ENCODE results near the gene IL1R1. TPM values are rescaled to one million over a fixed set of nuclear protein-coding genes. Genes with fewer than 3 reads are reported as not detected.

Gene IL1R1
- total RNA-seq, 4 donors from 2014 or later = 51.1 to 141 (median 70.9) TPM

- H3K27ac ChIP-seq = peak overlapping the region in 1 of 4 donors; percentile 71
- no peak for TF ChIP-seq EP300 (IDR thresholded peaks at IDR 0.05)
- peak in 3 of 4 experiments; percentile 43 to 57 (median 47) for TF ChIP-seq CTCF (IDR thresholded peaks at IDR 0.05)
Observed at GRCh38 chr2:102187496-102188150, 45.1 kb downstream of the IL1R1 start.

GRCh38 chr2:102190430-102191107, 48.0 kb downstream of the IL1R1 start:
- no peaks in the 10 kb centered on the region for H3K36me3 ChIP-seq
- no peak for TF ChIP-seq POLR2AphosphoS5 (IDR thresholded peaks at IDR 0.05)
- TF ChIP-seq EP300 (IDR thresholded peaks at IDR 0.05) = no peak
- no peak for TF ChIP-seq CTCF (IDR thresholded peaks at IDR 0.05)
- TF ChIP-seq POLR2A (IDR thresholded peaks at IDR 0.05) = no peak
- peaks cover 0 to 14% (median 5%) of the 10 kb centered on the region in 3 donors for H3K4me1 ChIP-seq
- peaks cover 13% of the 10 kb centered on the region for H3K27me3 ChIP-seq
- no peak overlapping the region for H3K4me3 ChIP-seq
- 83 to 92% methylated on average over 9 to 10 of the region's 10 CpGs for WGBS, 2 donors (ENCODE audit: low coverage in 1 of 2)
- H3K27ac ChIP-seq = no peak overlapping the region
- ATAC-seq = no peak
- H3K9me3 ChIP-seq = no peaks in the 10 kb centered on the region

More at GRCh38 chr2:102187496-102188150, 45.1 kb downstream of the IL1R1 start:
- H3K27me3 ChIP-seq = peaks cover 22% of the 10 kb centered on the region
- ATAC-seq = peak; percentile 71
- no peaks in the 10 kb centered on the region for H3K9me3 ChIP-seq
- H3K36me3 ChIP-seq = no peaks in the 10 kb centered on the region
- H3K4me3 ChIP-seq = peak overlapping the region; percentile 31 to 57
- peaks cover 0 to 14% (median 5%) of the 10 kb centered on the region in 3 donors for H3K4me1 ChIP-seq
- 7 to 33% methylated on average over 1 to 2 of the region's 50 CpGs for WGBS, 2 donors (ENCODE audit: low coverage in 1 of 2)

GRCh38 chr2:102191501-102191900, 49.0 kb downstream of the IL1R1 start:
- 90 to 100% methylated on average over 1 of the region's 1 CpG for WGBS, 2 donors (ENCODE audit: low coverage in 1 of 2)
- Histone ChIP-seq H3K9me3 (no peaks in the 10 kb centered on the region), H3K4me1 (peaks cover 0 to 14% (median 5%) of the 10 kb centered on the region in 3 donors), H3K27me3 (peaks cover 12% of the 10 kb centered on the region), H3K36me3 (no peaks in the 10 kb centered on the region), H3K27ac (no peak overlapping the region), H3K4me3 (no peak overlapping the region)
- TF ChIP-seq CTCF (IDR thresholded peaks at IDR 0.05) = no peak
- TF ChIP-seq POLR2AphosphoS5 (IDR thresholded peaks at IDR 0.05) = no peak
- no peak for TF ChIP-seq POLR2A (IDR thresholded peaks at IDR 0.05)
- ATAC-seq = no peak

- H3K27me3 ChIP-seq = no peaks in the 10 kb centered on the region
- 63 to 67% methylated on average over 1 of the region's 1 CpG for WGBS, 2 donors (ENCODE audit: low coverage in 1 of 2)
- no peak for TF ChIP-seq EP300 (IDR thresholded peaks at IDR 0.05)
- TF ChIP-seq CTCF (IDR thresholded peaks at IDR 0.05) = no peak
- TF ChIP-seq POLR2AphosphoS5 (IDR thresholded peaks at IDR 0.05) = no peak
- TF ChIP-seq POLR2A (IDR thresholded peaks at IDR 0.05) = no peak
- no peak overlapping the region for H3K27ac ChIP-seq
- no peaks in the 10 kb centered on the region for H3K4me1 ChIP-seq
- H3K9me3 ChIP-seq = no peaks in the 10 kb centered on the region
- H3K4me3 ChIP-seq = no peak overlapping the region
- ATAC-seq = no peak
- no peaks in the 10 kb centered on the region for H3K36me3 ChIP-seq
Observed at GRCh38 chr2:102193074-102193473, 50.5 kb downstream of the IL1R1 start.
